NK-92 treated with Interleukin-12 subunit alpha and Interleukin-12 subunit beta, amount 100 ng/mL, for 24 hours (cell line): ENCODE results near the gene SMC6.

Experiments used
- DNase-seq: peaks from one replicate; lab custom pipeline; 2025; lab: John Stamatoyannopoulos, UW

Gene SMC6

DNA sequence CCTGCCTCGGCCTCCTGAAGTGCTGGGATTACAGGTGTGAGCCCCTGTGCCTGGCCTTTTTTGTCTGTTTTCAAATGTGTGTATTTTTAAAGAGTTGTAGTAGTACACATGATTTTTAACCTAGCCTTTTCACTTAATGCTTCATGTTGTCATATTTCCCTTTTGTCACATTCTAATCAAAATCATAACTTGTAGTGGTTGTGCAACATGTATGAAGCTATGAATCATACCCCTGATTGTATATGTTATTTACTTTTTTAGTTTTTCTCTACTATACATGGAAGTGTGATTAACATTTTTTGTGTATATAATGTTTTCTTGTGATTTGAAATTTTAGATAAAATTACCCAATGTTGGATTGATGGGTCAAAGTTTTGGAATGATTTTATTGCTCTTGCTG, 8.8 kb upstream of the SMC6 start:
- no peak for DNase-seq

DNA sequence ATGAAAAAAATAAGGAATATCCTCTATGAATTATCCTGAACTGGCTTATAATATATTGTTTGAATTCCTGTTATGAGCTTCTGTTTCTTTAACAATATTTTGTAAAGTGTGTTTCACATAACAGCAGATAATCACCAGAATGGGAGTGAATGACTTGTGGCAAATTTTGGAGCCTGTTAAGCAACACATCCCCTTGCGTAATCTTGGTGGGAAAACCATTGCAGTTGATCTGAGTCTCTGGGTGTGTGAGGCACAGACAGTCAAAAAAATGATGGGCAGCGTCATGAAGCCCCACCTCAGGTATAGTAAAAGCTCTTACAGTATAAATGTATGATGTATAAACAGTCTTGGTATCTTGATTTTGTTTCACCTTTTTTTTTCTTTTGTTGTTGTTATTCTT, 6.2 kb upstream of the SMC6 start:
- DNase-seq: peak; percentile 1

DNA sequence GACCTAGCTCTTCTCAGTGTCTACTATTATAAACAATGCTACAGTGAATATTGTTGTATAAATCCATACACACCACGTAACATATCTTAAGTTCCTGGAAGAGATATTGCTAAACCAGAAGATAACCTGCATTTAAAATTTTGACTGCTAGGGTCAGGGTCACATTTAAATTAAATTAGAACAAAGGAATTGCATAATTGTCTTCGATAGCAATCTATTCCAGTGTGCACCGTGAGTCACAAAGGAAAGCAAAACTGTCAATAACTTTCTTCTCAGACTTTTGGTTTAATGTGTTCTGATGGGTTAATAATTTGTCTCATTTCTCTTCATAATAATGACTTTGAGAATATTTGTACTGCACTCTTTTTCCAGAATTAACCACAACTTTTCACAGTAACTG, 4.5 kb upstream of the SMC6 start:
- no peak for DNase-seq

DNA sequence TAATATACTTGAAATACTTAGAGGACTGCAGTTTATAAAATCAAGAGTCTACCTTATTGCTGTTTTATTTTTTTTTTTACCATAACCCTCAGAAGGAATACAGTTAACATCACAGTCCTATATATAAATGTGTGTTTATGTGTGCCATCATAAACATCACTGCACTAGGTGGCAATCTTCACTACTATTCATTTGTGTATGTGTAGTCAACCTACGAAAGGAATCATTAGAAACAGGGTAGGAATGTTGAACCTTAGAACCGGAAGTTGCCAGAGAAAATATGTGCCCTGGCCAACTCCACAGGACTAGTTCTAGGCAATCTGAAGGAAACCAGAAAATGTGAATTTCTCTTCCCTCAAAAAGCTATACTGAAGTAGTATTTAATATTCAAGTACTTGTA, 3.7 kb upstream of the SMC6 start:
- no peak for DNase-seq

DNA sequence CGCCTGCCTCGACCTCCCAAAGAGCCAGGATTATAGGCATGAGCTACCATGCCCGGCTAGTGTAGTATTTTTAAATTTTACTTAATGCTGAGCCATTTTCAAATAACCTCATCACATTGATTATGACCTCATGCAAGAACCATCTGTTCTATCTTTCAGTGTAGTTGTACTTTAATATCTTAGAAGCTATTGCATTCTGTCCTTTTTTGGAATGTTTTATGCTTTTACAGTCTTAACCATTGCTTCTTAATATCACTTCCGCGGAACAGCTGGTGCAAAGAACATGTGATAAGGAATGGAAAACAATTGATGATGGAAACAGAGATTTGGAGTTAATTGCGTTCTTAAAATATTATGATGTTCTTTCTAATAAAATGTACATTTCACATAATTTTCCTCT, 3.1 kb upstream of the SMC6 start:
- DNase-seq: no peak

DNA sequence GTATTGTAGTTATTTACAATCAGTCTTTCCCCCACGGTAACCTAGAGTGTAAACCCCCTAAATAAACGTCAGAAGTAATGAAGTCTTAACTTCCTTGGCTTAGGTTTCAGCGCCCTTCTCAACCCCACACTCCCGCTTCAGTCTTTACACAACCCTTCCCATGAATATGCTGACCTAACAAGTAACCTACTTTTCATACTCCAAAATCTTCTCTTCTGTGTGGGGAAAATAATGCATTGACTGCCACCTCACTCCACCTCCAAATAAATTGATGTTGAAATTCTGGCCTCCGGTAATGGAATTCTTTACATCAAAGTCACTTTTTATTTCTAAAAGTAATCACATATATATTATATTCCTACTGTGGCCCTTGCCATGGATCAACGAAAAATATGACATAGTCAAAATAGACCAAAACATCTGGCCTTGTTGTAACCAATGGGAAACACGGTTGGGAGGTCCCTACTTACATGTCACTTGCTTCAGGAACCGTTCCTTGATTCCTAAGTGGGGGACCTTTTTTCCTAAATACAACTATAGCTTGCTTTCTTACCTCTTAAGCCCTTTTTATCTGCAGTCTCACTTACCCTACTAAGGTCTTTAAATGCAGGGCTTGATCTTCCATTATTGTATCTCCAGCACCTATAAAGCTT, 1.3 kb upstream of the SMC6 start:
- DNase-seq: no peak

DNA sequence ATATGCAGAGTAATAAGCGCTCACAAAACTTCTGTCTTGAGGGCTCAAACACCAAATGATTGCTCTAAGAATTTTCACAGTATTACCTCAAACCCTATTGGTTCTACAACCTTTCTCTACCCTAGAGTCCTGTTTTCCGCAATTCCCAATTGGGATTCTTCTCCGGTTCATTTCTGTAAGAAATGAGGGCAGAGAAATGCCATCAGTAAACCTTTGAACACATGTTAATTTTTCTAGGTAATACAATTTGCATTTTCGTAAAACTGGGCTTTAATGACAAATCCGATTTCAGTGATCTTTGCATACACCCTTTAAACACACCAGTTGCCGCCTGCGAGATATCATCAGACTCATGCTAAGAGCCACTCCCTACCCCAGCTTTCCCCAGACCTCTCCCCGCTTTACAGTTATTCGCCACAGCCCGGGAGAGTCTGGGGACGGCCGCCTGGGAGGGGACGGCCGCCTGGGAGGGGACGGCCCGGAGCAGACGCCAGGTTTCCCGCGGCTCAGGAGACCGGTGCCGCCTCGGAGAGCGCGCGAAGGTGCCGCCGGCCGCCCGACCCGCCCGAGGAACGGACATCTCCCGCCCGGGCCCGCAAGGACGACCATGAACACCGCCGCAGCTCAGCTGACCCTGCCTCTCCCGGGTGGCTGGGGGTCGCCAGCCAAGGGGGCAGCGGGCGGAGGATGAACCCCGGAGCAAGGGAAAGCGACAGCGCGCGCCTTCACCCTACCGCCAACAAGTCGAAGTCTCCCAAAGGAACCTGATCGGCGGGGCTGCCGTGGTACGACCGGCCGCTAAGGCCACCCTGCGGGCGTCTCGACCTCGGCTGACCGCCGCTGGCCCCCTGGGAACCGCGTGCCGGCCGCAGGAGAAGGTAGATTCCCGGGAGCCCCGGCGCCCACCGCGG, 463 bp downstream of the SMC6 start:
- DNase-seq: peak; percentile 62

DNA sequence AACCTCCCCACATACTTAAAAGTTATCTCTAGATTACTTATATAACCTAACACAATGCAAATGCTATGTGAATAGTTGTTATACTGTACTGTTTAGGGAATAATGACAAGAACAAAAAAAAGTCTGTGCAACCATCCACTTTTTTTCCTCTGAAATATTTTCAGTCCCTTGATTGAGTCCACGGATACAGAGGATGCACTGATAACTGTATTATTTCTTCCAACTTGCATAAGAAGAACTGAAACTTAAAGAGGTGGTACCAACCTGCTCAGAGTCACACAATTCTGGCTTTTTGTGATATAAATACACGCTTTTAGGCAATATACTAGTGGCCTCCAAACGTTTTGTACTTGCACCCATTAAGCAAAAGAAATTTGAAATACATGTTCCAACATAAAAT, 1.4 kb downstream of the SMC6 start:
- no peak for DNase-seq

DNA sequence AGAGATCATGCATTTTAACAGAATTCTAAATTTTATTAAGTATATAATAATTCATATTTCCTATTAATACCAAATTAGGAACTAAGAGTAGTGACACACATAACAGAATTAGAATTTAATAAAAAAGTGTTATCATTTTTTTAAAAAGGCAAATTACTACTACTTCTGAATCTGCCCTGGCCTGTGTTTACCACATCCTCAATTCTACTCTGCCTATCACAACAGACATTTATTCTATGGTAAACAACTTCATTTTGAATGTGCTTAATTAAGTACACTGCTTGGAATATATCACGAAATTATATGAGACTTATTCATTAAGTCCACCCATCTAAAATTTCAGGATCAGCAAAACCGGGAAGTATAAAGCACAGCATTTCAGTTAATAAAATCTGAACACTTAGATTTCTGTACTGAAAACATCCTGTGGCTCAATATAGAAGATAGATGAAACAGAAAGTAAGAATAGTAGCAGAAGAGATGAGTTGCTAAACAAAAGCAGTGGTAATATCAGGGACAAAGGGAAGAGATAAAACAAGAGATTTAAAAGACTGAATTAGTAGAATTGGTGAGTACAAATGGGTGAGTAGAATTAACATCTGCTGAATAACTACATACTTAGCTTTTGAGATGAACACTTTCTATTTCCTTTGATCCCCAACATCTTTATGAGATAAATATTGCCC, 3.7 kb downstream of the SMC6 start:
- DNase-seq: no peak

DNA sequence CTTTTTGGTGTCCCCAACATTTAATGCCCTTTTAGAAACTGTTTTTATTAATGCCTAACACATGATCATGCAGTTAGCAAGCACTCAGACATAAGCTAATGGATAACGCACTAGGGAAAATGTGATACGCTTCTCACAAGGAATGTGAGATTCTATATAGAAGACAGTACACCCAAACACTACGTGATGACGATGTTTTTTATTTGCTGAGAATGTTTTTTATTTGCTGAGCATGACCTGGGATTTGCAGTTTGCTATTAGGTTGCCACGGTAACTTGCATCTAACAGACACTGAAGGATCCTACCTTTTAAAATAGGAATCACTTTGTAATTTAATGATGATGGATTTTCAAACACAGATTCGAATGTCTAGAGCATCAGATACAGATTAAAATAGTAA, 4.9 kb downstream of the SMC6 start:
- no peak for DNase-seq

DNA sequence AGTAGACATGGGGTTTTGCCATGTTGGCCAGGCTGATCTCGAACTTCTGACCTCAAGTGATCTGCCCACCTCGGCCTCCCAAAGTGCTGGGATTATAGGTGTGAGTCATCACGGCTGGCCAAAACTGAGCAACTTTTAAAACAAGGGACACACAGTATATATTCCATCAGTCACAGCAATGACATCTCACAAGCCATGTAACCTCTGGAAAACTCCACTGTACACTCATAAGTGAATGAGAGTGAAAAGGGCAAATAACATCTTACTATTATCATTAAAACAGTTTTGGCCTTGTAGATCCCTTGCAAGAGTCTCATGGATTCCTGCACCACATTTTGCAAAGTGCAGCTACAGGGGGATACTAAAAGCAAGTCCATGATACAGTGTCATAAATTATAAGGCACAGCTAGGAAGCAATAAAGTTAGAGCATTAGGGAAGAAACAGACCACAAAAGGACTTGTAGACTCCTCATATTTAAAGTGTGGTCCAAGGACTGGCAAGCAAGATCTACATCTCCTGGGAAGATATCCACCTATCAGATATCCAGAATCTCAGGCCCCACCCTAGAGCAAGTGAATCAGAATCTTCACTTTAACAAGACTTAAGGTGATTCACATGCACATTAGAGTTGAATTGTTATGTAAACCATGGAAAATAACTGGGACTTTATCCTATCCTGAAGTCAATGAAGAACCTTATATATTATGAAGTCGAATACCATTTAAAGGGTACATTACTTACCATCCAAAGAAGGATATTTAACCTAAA, 5.7 kb downstream of the SMC6 start:
- DNase-seq: no peak

DNA sequence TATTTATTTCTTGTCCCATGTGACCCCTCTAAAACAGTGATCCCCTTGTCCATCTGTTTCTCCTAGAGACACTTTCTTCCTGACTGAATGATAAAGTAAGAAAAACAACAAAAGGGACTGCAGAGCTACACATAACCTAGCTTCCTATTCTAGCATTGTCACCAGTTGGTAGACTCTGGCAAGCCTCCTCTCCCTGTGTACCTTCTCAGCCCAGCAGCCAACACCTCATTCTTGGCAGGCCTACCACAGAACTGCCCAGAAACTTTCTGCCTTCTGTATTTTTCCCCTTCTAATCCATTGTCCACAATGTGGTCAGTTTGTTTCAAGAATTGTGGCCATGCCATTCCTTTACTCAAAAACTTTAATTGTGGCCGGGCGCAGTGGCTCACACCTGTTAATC, 13.4 kb downstream of the SMC6 start:
- DNase-seq: no peak

DNA sequence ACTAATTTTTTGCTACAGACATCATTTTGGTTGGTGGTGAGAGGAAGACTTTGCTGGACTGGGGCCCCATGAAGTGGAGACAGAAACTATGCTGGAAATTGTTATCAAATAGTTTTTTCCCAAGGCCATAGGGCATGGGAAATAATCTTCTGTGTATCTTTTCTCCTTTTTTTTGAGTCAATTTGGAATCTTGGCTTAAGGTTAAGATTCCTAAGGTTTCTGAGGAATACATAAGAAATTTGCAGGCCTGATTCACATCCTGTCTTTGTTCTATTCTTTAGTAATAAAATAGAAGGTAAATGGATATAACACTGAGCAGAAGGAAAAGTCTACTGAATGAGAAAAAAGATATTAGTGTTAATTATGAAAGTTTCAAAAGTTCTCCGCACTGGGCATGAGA, 16.6 kb downstream of the SMC6 start:
- DNase-seq: no peak

DNA sequence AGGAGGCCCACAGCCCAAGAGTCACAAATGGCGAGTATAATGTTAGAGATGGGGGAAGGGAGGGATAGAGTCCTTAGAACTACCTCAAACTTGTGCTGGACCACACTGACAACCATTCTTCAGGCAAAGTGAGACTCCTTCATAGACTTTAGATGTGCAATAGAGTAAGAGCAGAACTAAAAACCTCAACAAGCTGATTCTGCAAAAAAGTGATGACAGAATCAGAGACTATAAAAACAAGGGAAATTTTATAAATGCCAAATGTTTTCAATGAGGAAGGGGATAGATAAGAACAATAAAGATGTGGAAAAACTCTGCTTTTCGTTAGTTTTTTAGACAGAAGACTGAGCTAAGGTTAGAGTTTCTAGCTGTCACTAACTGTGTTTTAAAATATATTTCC, 17.7 kb downstream of the SMC6 start:
- no peak for DNase-seq

DNA sequence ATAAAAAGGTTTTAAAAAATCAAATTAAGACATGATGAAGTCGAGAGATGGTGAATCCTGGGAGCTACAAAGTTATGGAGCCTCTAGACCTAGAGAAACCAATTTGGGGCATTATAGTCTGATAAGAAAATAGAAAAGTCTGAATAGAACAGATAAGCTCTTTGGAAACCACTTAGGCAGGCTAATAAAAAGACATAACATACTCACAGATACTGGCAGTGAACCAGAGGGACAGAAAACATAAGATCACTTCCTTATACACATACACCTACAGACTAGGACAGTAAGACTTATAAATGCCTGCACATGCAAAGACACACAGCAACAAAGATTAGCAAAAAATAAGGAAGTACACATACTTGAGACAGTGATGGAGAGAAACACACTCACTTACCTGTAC, 20.0 kb downstream of the SMC6 start:
- DNase-seq: no peak

DNA sequence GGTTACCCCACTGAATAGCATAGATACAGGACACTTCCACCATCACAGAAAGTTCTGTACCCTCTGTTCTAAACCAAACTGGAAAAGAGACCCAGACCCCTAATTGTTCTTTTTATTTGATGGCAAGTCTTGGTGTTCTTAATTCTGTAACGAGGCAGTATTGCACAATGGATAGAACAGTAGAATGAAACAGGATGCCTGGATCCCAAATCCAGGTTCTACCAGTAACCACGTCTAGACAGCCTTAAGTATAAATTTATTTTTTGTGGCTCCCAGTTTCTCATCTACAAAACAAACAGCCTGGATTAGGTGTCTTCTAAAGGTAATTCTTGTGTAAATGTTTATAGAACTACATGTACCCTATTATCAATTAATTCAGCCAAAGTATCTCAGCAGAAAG, 23.7 kb downstream of the SMC6 start:
- no peak for DNase-seq

DNA sequence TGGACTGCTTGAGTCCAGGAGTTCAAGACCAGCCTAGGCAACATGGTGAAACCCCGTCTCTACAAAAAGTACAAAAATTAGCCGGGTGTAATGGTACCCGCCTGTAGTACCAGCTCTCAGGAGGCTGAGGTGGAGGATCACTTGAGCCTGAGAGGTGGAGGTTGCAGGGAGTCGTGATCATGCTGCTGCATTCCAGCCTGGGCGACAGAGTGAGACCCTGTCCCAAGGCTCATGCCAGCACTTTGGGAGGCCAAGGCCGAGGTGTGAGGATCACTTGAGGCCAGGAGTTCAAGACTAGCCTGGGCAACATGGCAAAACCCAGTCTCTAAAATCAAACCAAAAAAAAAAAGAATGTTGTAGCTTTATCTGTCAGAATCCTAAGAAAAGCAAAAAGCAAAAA, 25.4 kb downstream of the SMC6 start:
- DNase-seq: no peak

DNA sequence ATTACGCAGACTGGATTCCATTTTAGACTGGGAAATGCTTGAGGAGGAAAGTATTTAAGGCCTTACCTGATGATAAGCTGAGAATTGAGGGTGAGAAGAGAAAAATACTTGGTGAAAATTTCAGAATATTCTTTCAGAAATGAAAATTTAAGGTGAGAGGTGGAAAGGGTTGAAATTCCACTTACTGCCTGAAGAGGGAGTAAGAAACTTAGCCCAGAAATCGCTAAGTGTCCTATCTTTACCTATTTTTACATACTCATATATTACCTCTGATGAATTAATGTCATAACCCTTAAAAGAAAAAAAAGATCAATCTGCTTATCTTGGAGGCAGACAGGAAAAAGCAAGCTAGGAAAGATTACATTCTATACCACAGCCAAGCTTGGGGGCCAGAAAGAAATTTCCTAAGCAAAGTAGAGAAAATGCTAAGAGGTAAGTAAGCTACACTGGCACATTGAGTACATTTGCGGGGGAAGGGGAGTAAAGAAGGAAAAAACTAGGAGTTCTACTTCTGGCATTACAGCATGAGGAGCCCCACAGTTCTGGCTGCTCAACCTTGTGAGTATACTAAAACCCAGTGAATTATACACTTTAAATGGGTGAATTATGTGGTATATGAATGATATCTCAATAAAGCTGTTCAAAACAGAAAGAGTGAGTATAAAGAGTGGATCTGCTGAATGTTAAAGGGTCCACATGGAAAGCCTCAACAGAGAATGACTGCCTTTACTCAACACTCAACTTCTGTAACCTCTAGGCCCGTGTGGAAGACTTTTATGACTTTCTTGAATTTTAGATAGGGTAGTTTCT, 33.8 kb downstream of the SMC6 start:
- DNase-seq: no peak

DNA sequence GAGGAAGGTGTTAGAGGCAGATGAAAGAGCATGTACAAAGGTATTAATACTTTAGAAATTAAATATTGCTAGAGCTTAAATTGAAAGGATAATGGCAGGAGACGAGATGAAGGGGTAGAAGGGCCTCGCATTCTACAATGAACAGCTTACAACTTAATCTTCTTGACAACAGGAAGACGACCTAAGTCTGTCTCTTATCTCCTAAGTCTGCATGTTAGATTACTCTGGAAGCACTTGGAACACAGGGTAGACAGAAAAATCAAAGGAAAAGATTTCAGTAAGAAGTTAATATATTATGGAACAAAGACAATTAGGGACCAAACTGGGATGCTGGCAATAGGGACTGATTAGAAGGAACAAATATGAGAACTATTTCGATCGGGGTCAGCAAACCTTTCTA, 34.9 kb downstream of the SMC6 start:
- DNase-seq: no peak

DNA sequence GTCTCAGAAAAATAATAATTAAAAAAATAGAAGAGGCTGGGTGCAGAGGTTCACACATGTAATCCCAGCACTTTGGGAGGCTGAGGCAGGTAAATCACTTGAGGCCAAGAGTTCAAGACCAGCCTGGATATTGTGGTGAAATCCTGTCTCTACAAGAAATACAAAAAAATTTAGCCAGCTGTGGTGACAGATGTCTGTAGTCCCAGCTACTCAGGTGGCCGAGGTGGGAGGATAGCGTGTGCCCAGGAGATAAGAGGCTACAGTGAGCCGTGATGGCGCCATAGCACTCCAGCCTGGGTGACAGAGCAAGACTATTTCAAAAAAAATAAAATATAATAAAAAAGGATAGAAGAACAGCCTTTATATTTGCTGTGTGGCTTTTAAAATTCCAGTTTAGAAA, 35.9 kb downstream of the SMC6 start:
- no peak for DNase-seq

DNA sequence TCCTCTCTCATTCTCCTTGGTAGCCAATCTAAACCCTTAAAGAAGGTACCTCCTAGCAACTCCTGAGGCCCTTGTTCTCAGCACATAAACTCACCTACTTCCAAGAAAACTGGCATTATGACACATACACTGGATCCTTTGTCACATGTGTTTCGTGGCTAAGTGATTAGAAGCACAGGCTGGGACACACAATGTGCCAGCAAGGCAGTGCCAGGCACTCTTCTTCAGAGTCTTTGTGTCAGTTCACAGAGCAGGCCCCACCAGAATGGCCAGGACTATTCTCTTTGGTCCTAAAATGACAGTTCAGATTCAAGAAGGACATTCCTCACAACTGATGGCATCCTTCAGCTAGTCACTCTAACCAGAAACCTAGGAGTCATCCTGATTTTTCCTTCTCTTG, 40.3 kb downstream of the SMC6 start:
- DNase-seq: no peak
